Occipital lobe (tissue), 2 donors: Measurements from ENCODE around the gene KCNMB1. TPM values are rescaled to one million over a fixed set of nuclear protein-coding genes. Genes with fewer than 3 reads are reported as not detected.
"Not testable (repeated sequence)": the region's sequence is repeated elsewhere in the genome, so short reads cannot be mapped to it uniquely, and the experiment has no call there.

Experiments used
- DNase-seq: peaks from one replicate; lab custom pipeline; 2025; lab: John Stamatoyannopoulos, UW
- total RNA-seq: library from RNA; depleted of rRNA; stranded (reverse); fragments of >200 nt; gene quantifications from one replicate; pipeline ENCODE4 v1.2.3, GENCODE V29; 2014

KCNMB1 gene
- total RNA-seq, 1 donor from 2014 or later, result 0.16 TPM

- no peak for DNase-seq
Measured at GRCh38 chr5:170377027-170377426, 12.1 kb downstream of the KCNMB1 start.

GRCh38 chr5:170376526-170376925, 12.6 kb downstream of the KCNMB1 start:
- not testable (repeated sequence) for DNase-seq

GRCh38 chr5:170375283-170375682, 13.9 kb downstream of the KCNMB1 start:
- DNase-seq, result no peak

- DNase-seq, result no peak
Measured at GRCh38 chr5:170372971-170373370, 16.2 kb downstream of the KCNMB1 start.

- DNase-seq, result no peak
Measured at GRCh38 chr5:170368586-170368985, 20.6 kb downstream of the KCNMB1 start.

- DNase-seq, result no peak
Measured at GRCh38 chr5:170366276-170366675, 22.9 kb downstream of the KCNMB1 start.

- no peak for DNase-seq
Measured at GRCh38 chr5:170365831-170366230, 23.3 kb downstream of the KCNMB1 start.

- DNase-seq, result no peak
Measured at GRCh38 chr5:170365011-170365410, 24.2 kb downstream of the KCNMB1 start.

GRCh38 chr5:170363671-170364070, 25.5 kb downstream of the KCNMB1 start:
- DNase-seq, result no peak

- no peak for DNase-seq
Measured at GRCh38 chr5:170362656-170363055, 26.5 kb downstream of the KCNMB1 start.

- no peak for DNase-seq
Measured at GRCh38 chr5:170362102-170362501, 27.1 kb downstream of the KCNMB1 start.

GRCh38 chr5:170361616-170362015, 27.6 kb downstream of the KCNMB1 start:
- no peak for DNase-seq

GRCh38 chr5:170361116-170361515, 28.1 kb downstream of the KCNMB1 start:
- DNase-seq, result no peak

GRCh38 chr5:170360709-170361108, 28.5 kb downstream of the KCNMB1 start:
- DNase-seq, result no peak

- no peak for DNase-seq
Measured at GRCh38 chr5:170357955-170358444, 31.2 kb downstream of the KCNMB1 start.

- no peak for DNase-seq
Measured at GRCh38 chr5:170355601-170356098, 33.5 kb downstream of the KCNMB1 start.

GRCh38 chr5:170353961-170354360, 35.2 kb downstream of the KCNMB1 start:
- no peak for DNase-seq

- no peak for DNase-seq
Measured at GRCh38 chr5:170353011-170353761, 36.0 kb downstream of the KCNMB1 start.

- no peak for DNase-seq
Measured at GRCh38 chr5:170348137-170348633, 41.0 kb downstream of the KCNMB1 start.

- no peak for DNase-seq
Measured at GRCh38 chr5:170347022-170347567, 42.1 kb downstream of the KCNMB1 start.

GRCh38 chr5:170345971-170346370, 43.2 kb downstream of the KCNMB1 start:
- DNase-seq, result no peak

GRCh38 chr5:170343177-170343576, 46.0 kb downstream of the KCNMB1 start:
- DNase-seq, result no peak
